ENCODE results near the gene INPP5A.

The INPP5A gene

GRCh38 chr10:132811891-132812481 is 274.4 kb downstream of the INPP5A start:
- H3K27me3 ChIP-seq (ENCODE audit: insufficient read depth, insufficient read length): no peaks in the 10 kb centered on the region
- no peak overlapping the region for H3K4me3 ChIP-seq (ENCODE audit: insufficient read length, low read depth)
- peaks cover 2% of the 10 kb centered on the region for H3K4me1 ChIP-seq (ENCODE audit: insufficient read depth, insufficient read length)
- H3K36me3 ChIP-seq (ENCODE audit: insufficient read depth, insufficient read length, low read length): no peaks in the 10 kb centered on the region
- H3K9me3 ChIP-seq (ENCODE audit: insufficient read depth, low read length): no peaks in the 10 kb centered on the region
- TF ChIP-seq ZNF274 (IDR thresholded peaks at IDR 0.05; ENCODE audit: low read depth, low read length) (no peak), YY1 (IDR thresholded peaks at IDR 0.05; ENCODE audit: insufficient read depth, insufficient read length) (no peak), SUZ12 (IDR thresholded peaks at IDR 0.05; ENCODE audit: extremely low read depth, insufficient read depth, insufficient read length) (no peak)
- DNase-seq (ENCODE audit: low read depth, low spot score): no peak
- no peak overlapping the region for H3K9ac ChIP-seq (ENCODE audit: insufficient read length, low read depth)

- Histone ChIP-seq H3K9ac (ENCODE audit: insufficient read length, low read depth) (no peak overlapping the region), H3K36me3 (ENCODE audit: insufficient read depth, insufficient read length, low read length) (no peaks in the 10 kb centered on the region), H3K27me3 (ENCODE audit: insufficient read depth, insufficient read length) (no peaks in the 10 kb centered on the region), H3K4me1 (ENCODE audit: insufficient read depth, insufficient read length) (peaks cover 2% of the 10 kb centered on the region), H3K4me3 (ENCODE audit: insufficient read length, low read depth) (no peak overlapping the region), H3K9me3 (ENCODE audit: insufficient read depth, low read length) (no peaks in the 10 kb centered on the region)
- DNase-seq (ENCODE audit: low read depth, low spot score): no peak
- TF ChIP-seq SUZ12 (IDR thresholded peaks at IDR 0.05; ENCODE audit: extremely low read depth, insufficient read depth, insufficient read length) (no peak), YY1 (IDR thresholded peaks at IDR 0.05; ENCODE audit: insufficient read depth, insufficient read length) (no peak), ZNF274 (IDR thresholded peaks at IDR 0.05; ENCODE audit: low read depth, low read length) (no peak)
These were observed 274.9 kb downstream of the INPP5A start for GRCh38 chr10:132812520-132812919.

GRCh38 chr10:132813001-132813401 is 275.4 kb downstream of the INPP5A start:
- Histone ChIP-seq H3K36me3 (ENCODE audit: insufficient read depth, insufficient read length, low read length) (no peaks in the 10 kb centered on the region), H3K4me1 (ENCODE audit: insufficient read depth, insufficient read length) (peaks cover 2% of the 10 kb centered on the region), H3K4me3 (ENCODE audit: insufficient read length, low read depth) (no peak overlapping the region), H3K9ac (ENCODE audit: insufficient read length, low read depth) (no peak overlapping the region), H3K9me3 (ENCODE audit: insufficient read depth, low read length) (no peaks in the 10 kb centered on the region), H3K27me3 (ENCODE audit: insufficient read depth, insufficient read length) (no peaks in the 10 kb centered on the region)
- no peak for TF ChIP-seq SUZ12 (IDR thresholded peaks at IDR 0.05; ENCODE audit: extremely low read depth, insufficient read depth, insufficient read length)
- no peak for TF ChIP-seq YY1 (IDR thresholded peaks at IDR 0.05; ENCODE audit: insufficient read depth, insufficient read length)
- TF ChIP-seq ZNF274 (IDR thresholded peaks at IDR 0.05; ENCODE audit: low read depth, low read length): no peak
- DNase-seq (ENCODE audit: low read depth, low spot score): no peak

GRCh38 chr10:132813560-132814468 is 276.2 kb downstream of the INPP5A start:
- no peaks in the 10 kb centered on the region for H3K27me3 ChIP-seq (ENCODE audit: insufficient read depth, insufficient read length)
- no peaks in the 10 kb centered on the region for H3K9me3 ChIP-seq (ENCODE audit: insufficient read depth, low read length)
- TF ChIP-seq ZNF274 (IDR thresholded peaks at IDR 0.05; ENCODE audit: low read depth, low read length): no peak
- no peak for TF ChIP-seq YY1 (IDR thresholded peaks at IDR 0.05; ENCODE audit: insufficient read depth, insufficient read length)
- TF ChIP-seq SUZ12 (IDR thresholded peaks at IDR 0.05; ENCODE audit: extremely low read depth, insufficient read depth, insufficient read length): no peak
- H3K4me3 ChIP-seq (ENCODE audit: insufficient read length, low read depth): no peak overlapping the region
- no peaks in the 10 kb centered on the region for H3K36me3 ChIP-seq (ENCODE audit: insufficient read depth, insufficient read length, low read length)
- H3K4me1 ChIP-seq (ENCODE audit: insufficient read depth, insufficient read length): peaks cover 2% of the 10 kb centered on the region
- no peak overlapping the region for H3K9ac ChIP-seq (ENCODE audit: insufficient read length, low read depth)
- DNase-seq (ENCODE audit: low read depth, low spot score): no peak

- no peak overlapping the region for H3K4me3 ChIP-seq (ENCODE audit: insufficient read length, low read depth)
- no peak for TF ChIP-seq ZNF274 (IDR thresholded peaks at IDR 0.05; ENCODE audit: low read depth, low read length)
- no peak for TF ChIP-seq SUZ12 (IDR thresholded peaks at IDR 0.05; ENCODE audit: extremely low read depth, insufficient read depth, insufficient read length)
- TF ChIP-seq YY1 (IDR thresholded peaks at IDR 0.05; ENCODE audit: insufficient read depth, insufficient read length): no peak
These were observed 276.9 kb downstream of the INPP5A start for GRCh38 chr10:132814469-132814856.

GRCh38 chr10:132815168-132815857 is 277.7 kb downstream of the INPP5A start:
- no peaks in the 10 kb centered on the region for H3K36me3 ChIP-seq (ENCODE audit: insufficient read depth, insufficient read length, low read length)
- peaks cover 2% of the 10 kb centered on the region for H3K4me1 ChIP-seq (ENCODE audit: insufficient read depth, insufficient read length)
- H3K9ac ChIP-seq (ENCODE audit: insufficient read length, low read depth): no peak overlapping the region
- TF ChIP-seq ZNF274 (IDR thresholded peaks at IDR 0.05; ENCODE audit: low read depth, low read length): no peak
- TF ChIP-seq SUZ12 (IDR thresholded peaks at IDR 0.05; ENCODE audit: extremely low read depth, insufficient read depth, insufficient read length): no peak
- TF ChIP-seq YY1 (IDR thresholded peaks at IDR 0.05; ENCODE audit: insufficient read depth, insufficient read length): no peak
- no peaks in the 10 kb centered on the region for H3K27me3 ChIP-seq (ENCODE audit: insufficient read depth, insufficient read length)
- H3K9me3 ChIP-seq (ENCODE audit: insufficient read depth, low read length): no peaks in the 10 kb centered on the region
- DNase-seq (ENCODE audit: low read depth, low spot score): no peak
- no peak overlapping the region for H3K4me3 ChIP-seq (ENCODE audit: insufficient read length, low read depth)

More at GRCh38 chr10:132814469-132814856, 276.9 kb downstream of the INPP5A start:
- no peak for DNase-seq (ENCODE audit: low read depth, low spot score)
- Histone ChIP-seq H3K4me1 (ENCODE audit: insufficient read depth, insufficient read length) (peaks cover 2% of the 10 kb centered on the region), H3K36me3 (ENCODE audit: insufficient read depth, insufficient read length, low read length) (no peaks in the 10 kb centered on the region), H3K27me3 (ENCODE audit: insufficient read depth, insufficient read length) (no peaks in the 10 kb centered on the region), H3K9ac (ENCODE audit: insufficient read length, low read depth) (no peak overlapping the region), H3K9me3 (ENCODE audit: insufficient read depth, low read length) (no peaks in the 10 kb centered on the region)

- H3K9me3 ChIP-seq (ENCODE audit: insufficient read depth, low read length): no peaks in the 10 kb centered on the region; the same call in 1 of the 2 replicates
- no peaks in the 10 kb centered on the region for H3K36me3 ChIP-seq (ENCODE audit: insufficient read depth, insufficient read length, low read length)
- TF ChIP-seq YY1 (IDR thresholded peaks at IDR 0.05; ENCODE audit: insufficient read depth, insufficient read length) (no peak), ZNF274 (IDR thresholded peaks at IDR 0.05; ENCODE audit: low read depth, low read length) (no peak), SUZ12 (IDR thresholded peaks at IDR 0.05; ENCODE audit: extremely low read depth, insufficient read depth, insufficient read length) (no peak)
- H3K4me3 ChIP-seq (ENCODE audit: insufficient read length, low read depth): no peak overlapping the region
- no peak for DNase-seq (ENCODE audit: low read depth, low spot score)
- peaks cover 2% of the 10 kb centered on the region for H3K4me1 ChIP-seq (ENCODE audit: insufficient read depth, insufficient read length)
- H3K27me3 ChIP-seq (ENCODE audit: insufficient read depth, insufficient read length): no peaks in the 10 kb centered on the region
- no peak overlapping the region for H3K9ac ChIP-seq (ENCODE audit: insufficient read length, low read depth)
These were observed 279.1 kb downstream of the INPP5A start for GRCh38 chr10:132816718-132817117.
